Hindlimb muscle (tissue), 1 donor: ENCODE data around the gene FREM2. TPM values are rescaled to one million over a fixed set of nuclear protein-coding genes. Genes with fewer than 3 reads are reported as not detected.

Experiments
- DNase-seq: peaks from one replicate; pipeline ENCODE4 v3.0.0-alpha.2; 2013
- polyA plus RNA-seq: library from polyadenylated mRNA; unstranded; fragments of 120-200 nt; gene quantifications from one replicate; pipeline ENCODE4 v1.2.1, GENCODE V29; 2013; ENCODE audit not compliant: insufficient read length

Gene FREM2
- polyA plus RNA-seq, 1 donor, result 5.5 TPM

GRCh38 chr13:38826182-38826813 lies 139.4 kb downstream of the FREM2 start:
- DNase-seq, result no peak

- DNase-seq, result no peak
Measured at GRCh38 chr13:38830442-38831045, 143.7 kb downstream of the FREM2 start.

- DNase-seq, result no peak
Measured at GRCh38 chr13:38844581-38844980, 157.7 kb downstream of the FREM2 start.

- DNase-seq, result no peak
Measured at GRCh38 chr13:38848360-38848759, 161.5 kb downstream of the FREM2 start.

- no peak for DNase-seq
Measured at GRCh38 chr13:38849315-38849714, 162.4 kb downstream of the FREM2 start.

GRCh38 chr13:38850868-38851626 lies 164.2 kb downstream of the FREM2 start:
- no peak for DNase-seq

- no peak for DNase-seq
Measured at GRCh38 chr13:38854226-38854625, 167.3 kb downstream of the FREM2 start.

- DNase-seq, result no peak
Measured at GRCh38 chr13:38856065-38856464, 169.2 kb downstream of the FREM2 start.

GRCh38 chr13:38862443-38862842 lies 175.6 kb downstream of the FREM2 start:
- DNase-seq, result no peak

- DNase-seq, result no peak
Measured at GRCh38 chr13:38863536-38863935, 176.7 kb downstream of the FREM2 start.

- no peak for DNase-seq
Measured at GRCh38 chr13:38866649-38867048, 179.8 kb downstream of the FREM2 start.

- DNase-seq, result no peak
Measured at GRCh38 chr13:38868399-38868798, 181.5 kb downstream of the FREM2 start.

GRCh38 chr13:38868870-38869269 lies 182.0 kb downstream of the FREM2 start:
- no peak for DNase-seq

GRCh38 chr13:38871275-38871674 lies 184.4 kb downstream of the FREM2 start:
- DNase-seq, result no peak

- DNase-seq, result no peak
Measured at GRCh38 chr13:38872693-38873092, 185.8 kb downstream of the FREM2 start.

GRCh38 chr13:38875186-38875875 lies 188.5 kb downstream of the FREM2 start:
- no peak for DNase-seq

GRCh38 chr13:38879278-38879677 lies 192.4 kb downstream of the FREM2 start:
- DNase-seq, result no peak

- no peak for DNase-seq
Measured at GRCh38 chr13:38879786-38880185, 192.9 kb downstream of the FREM2 start.

- DNase-seq, result no peak
Measured at GRCh38 chr13:38880397-38880796, 193.5 kb downstream of the FREM2 start.

GRCh38 chr13:38883783-38884182 lies 196.9 kb downstream of the FREM2 start:
- no peak for DNase-seq

GRCh38 chr13:38888309-38888708 lies 201.4 kb downstream of the FREM2 start:
- DNase-seq, result no peak

GRCh38 chr13:38895075-38895474 lies 208.2 kb downstream of the FREM2 start:
- no peak for DNase-seq

- no peak for DNase-seq
Measured at GRCh38 chr13:38897521-38897920, 210.6 kb downstream of the FREM2 start.
